Measurements from ENCODE around the gene TSPAN1. TPM values are rescaled to one million over a fixed set of nuclear protein-coding genes. Genes with fewer than 3 reads are reported as not detected.

The TSPAN1 gene
- total RNA-seq, 4 donors from 2014 or later, result 228 to 1,657 (median 1,038) TPM

GRCh38 chr1:46210561-46210960 is 35.7 kb downstream of the TSPAN1 start:
- Histone ChIP-seq H3K27me3 (no peaks in the 10 kb centered on the region), H3K27ac (no peak overlapping the region), H3K4me1 (peaks cover 0 to 4% (median 3%) of the 10 kb centered on the region in 4 donors), H3K36me3 (no peaks in the 10 kb centered on the region), H3K9me3 (no peaks in the 10 kb centered on the region), H3K4me3 (no peak overlapping the region)
- DNase-seq, result no peak
- in situ Hi-C loops (cut with MboI; ENCODE audit: low pct_ligation_motif_present in 1 of 4, low pct_unique_long_range_greater_than_20kb in 1 of 4, low sequenced_read_pairs in 3 of 4) (no loop called here), intact Hi-C loops (cut with DNase I; ENCODE audit: low total_unique reads) (no loop called here)
- TF ChIP-seq CTCF (IDR thresholded peaks at IDR 0.05), result no peak
- TF ChIP-seq EP300 (IDR thresholded peaks at IDR 0.05; ENCODE audit: low read depth), result no peak
- TF ChIP-seq POLR2AphosphoS5 (IDR thresholded peaks at IDR 0.05), result no peak
- no peak for TF ChIP-seq POLR2A (IDR thresholded peaks at IDR 0.05)
- WGBS, 2 donors (ENCODE audit: low coverage in 1 of 2), result 89 to 100% methylated on average over 2 to 3 of the region's 3 CpGs

- no peak overlapping the region for H3K4me3 ChIP-seq
- H3K4me1 ChIP-seq, result peaks cover 0 to under 1% (median 0%) of the 10 kb centered on the region in 4 donors
- intact Hi-C loops (cut with DNase I; ENCODE audit: low total_unique reads) (no loop called here), in situ Hi-C loops (cut with MboI; ENCODE audit: low pct_ligation_motif_present in 1 of 4, low pct_unique_long_range_greater_than_20kb in 1 of 4, low sequenced_read_pairs in 3 of 4) (no loop called here)
- TF ChIP-seq EP300 (IDR thresholded peaks at IDR 0.05; ENCODE audit: low read depth) (no peak), POLR2AphosphoS5 (IDR thresholded peaks at IDR 0.05) (no peak), POLR2A (IDR thresholded peaks at IDR 0.05) (no peak), CTCF (IDR thresholded peaks at IDR 0.05) (no peak)
- no peak for DNase-seq
- no peaks in the 10 kb centered on the region for H3K9me3 ChIP-seq
- no peaks in the 10 kb centered on the region for H3K36me3 ChIP-seq
- no peak overlapping the region for H3K27ac ChIP-seq
- H3K27me3 ChIP-seq, result no peaks in the 10 kb centered on the region
- 79 to 100% methylated on average over 1 to 2 of the region's 2 CpGs for WGBS, 2 donors (ENCODE audit: low coverage in 1 of 2)
Measured at GRCh38 chr1:46211051-46211450, 36.2 kb downstream of the TSPAN1 start.

GRCh38 chr1:46215504-46215903 is 40.6 kb downstream of the TSPAN1 start:
- Histone ChIP-seq H3K27me3 (no peaks in the 10 kb centered on the region), H3K27ac (no peak overlapping the region), H3K4me3 (no peak overlapping the region), H3K9me3 (no peaks in the 10 kb centered on the region), H3K4me1 (no peaks in the 10 kb centered on the region), H3K36me3 (no peaks in the 10 kb centered on the region)
- no peak for DNase-seq
- in situ Hi-C loops (cut with MboI; ENCODE audit: low pct_ligation_motif_present in 1 of 4, low pct_unique_long_range_greater_than_20kb in 1 of 4, low sequenced_read_pairs in 3 of 4) (no loop called here), intact Hi-C loops (cut with DNase I; ENCODE audit: low total_unique reads) (no loop called here)
- TF ChIP-seq POLR2AphosphoS5 (IDR thresholded peaks at IDR 0.05) (no peak), POLR2A (IDR thresholded peaks at IDR 0.05) (no peak), CTCF (IDR thresholded peaks at IDR 0.05) (no peak), EP300 (IDR thresholded peaks at IDR 0.05; ENCODE audit: low read depth) (no peak)

- in situ Hi-C loops (cut with MboI; ENCODE audit: low pct_ligation_motif_present in 1 of 4, low pct_unique_long_range_greater_than_20kb in 1 of 4, low sequenced_read_pairs in 3 of 4), result no loop called here
- Histone ChIP-seq H3K4me1 (peaks cover 0 to 4% (median 0%) of the 10 kb centered on the region in 4 donors), H3K27me3 (no peaks in the 10 kb centered on the region), H3K27ac (no peak overlapping the region), H3K9me3 (no peaks in the 10 kb centered on the region), H3K36me3 (no peaks in the 10 kb centered on the region), H3K4me3 (no peak overlapping the region)
- TF ChIP-seq CTCF (IDR thresholded peaks at IDR 0.05) (no peak), POLR2AphosphoS5 (IDR thresholded peaks at IDR 0.05) (no peak), EP300 (IDR thresholded peaks at IDR 0.05; ENCODE audit: low read depth) (no peak), POLR2A (IDR thresholded peaks at IDR 0.05) (no peak)
- no peak for DNase-seq
- 80 to 88% methylated on average over 5 to 8 of the region's 8 CpGs for WGBS, 2 donors (ENCODE audit: low coverage in 1 of 2)
- intact Hi-C loops (cut with DNase I; ENCODE audit: low total_unique reads), result no loop called here
Measured at GRCh38 chr1:46218443-46218842, 43.6 kb downstream of the TSPAN1 start.
